Neural cell (in vitro differentiated cells): ENCODE measurements around the gene RILPL1. TPM values are rescaled to one million over a fixed set of nuclear protein-coding genes. Genes with fewer than 3 reads are reported as not detected.
"Not testable (repeated sequence)": the region's sequence is repeated elsewhere in the genome, so short reads cannot be mapped to it uniquely, and the experiment has no call there.

Experiments used
- H2AFZ ChIP-seq: fragments of 200-600, 300-800 bp; sonication (generic), shearing (Covaris generic); 2 replicates; pipeline ENCODE4 v1.6.0; 2014; ENCODE audit warnings: low read depth, mild to moderate bottlenecking, antibody characterized with exemption, low read length, moderate library complexity
- H3F3A ChIP-seq: fragments of 200-600 bp; shearing (Covaris generic); 2 replicates; pipeline ENCODE4 v1.6.1; 2016; ENCODE audit warnings: mild to moderate bottlenecking, moderate library complexity, mixed read lengths, antibody characterized with exemption, low read length; ENCODE audit not compliant: insufficient read depth, poor library complexity, severe bottlenecking
- H3K27ac ChIP-seq: fragments of 200-600, 300-800 bp; sonication (generic), shearing (Covaris generic); 2 replicates; pipeline ENCODE4 v1.5.1; 2014; ENCODE audit warnings: mild to moderate bottlenecking, low read length, moderate library complexity
- H3K27me3 ChIP-seq: fragments of 300-800, 200-600 bp; sonication (generic), shearing (Covaris generic); 2 replicates; pipeline ENCODE4 v1.6.0; 2014; ENCODE audit warnings: mild to moderate bottlenecking, low read depth, low read length, moderate library complexity; ENCODE audit not compliant: insufficient read depth
- H3K36me3 ChIP-seq: fragments of 300-800, 200-600 bp; sonication (generic), shearing (Covaris generic); 2 replicates; pipeline ENCODE4 v1.5.1; 2014; ENCODE audit warnings: mild to moderate bottlenecking, antibody characterized with exemption, low read length, moderate library complexity; ENCODE audit not compliant: insufficient read depth
- H3K4me2 ChIP-seq: fragments of 300-800, 200-600 bp; sonication (generic), shearing (Covaris generic); 2 replicates; pipeline ENCODE4 v1.6.0; 2014; ENCODE audit warnings: mild to moderate bottlenecking, low read length
- H3K4me3 ChIP-seq: fragments of 300-800, 200-600 bp; sonication (generic), shearing (Covaris generic); 2 replicates; pipeline ENCODE4 v1.5.1; 2014; ENCODE audit warnings: mild to moderate bottlenecking, low read length, moderate library complexity
- H3K79me2 ChIP-seq: fragments of 200-600 bp; shearing (Covaris generic); replicated peaks from 2 replicates; pipeline ENCODE4 v1.6.0; 2014; ENCODE audit warnings: mild to moderate bottlenecking, low read length, moderate library complexity; ENCODE audit not compliant: insufficient read depth
- H3K9ac ChIP-seq: fragments of 300-800, 200-600 bp; sonication (generic), shearing (Covaris generic); 2 replicates; pipeline ENCODE4 v1.6.1; 2016; ENCODE audit warnings: mild to moderate bottlenecking, low read length, mixed read lengths
- H3K9me2 ChIP-seq: fragments of 200-600 bp; shearing (Covaris generic); 2 replicates; pipeline ENCODE4 v1.6.1; 2016; ENCODE audit warnings: mild to moderate bottlenecking, low read length, mixed read lengths; ENCODE audit not compliant: insufficient read depth
- H3K9me3 ChIP-seq: fragments of 200-600, 300-800 bp; sonication (generic), shearing (Covaris generic); 2 replicates; pipeline ENCODE4 v1.6.1; 2016; ENCODE audit warnings: mild to moderate bottlenecking, mixed run types, low read length, moderate library complexity, mixed read lengths
- H4K20me1 ChIP-seq: fragments of 200-600 bp; shearing (Covaris generic); 2 replicates; pipeline ENCODE4 v1.6.1; 2016; ENCODE audit warnings: mild to moderate bottlenecking, mixed run types; ENCODE audit not compliant: insufficient read depth
- EP300 ChIP-seq: fragments of 450-650 bp; conservative IDR thresholded peaks from 2 replicates; pipeline ENCODE4 v1.6.1; 2014; ENCODE audit warnings: antibody characterized with exemption, mild to moderate bottlenecking, moderate library complexity; ENCODE audit not compliant: poor library complexity, severe bottlenecking
- EZH2 ChIP-seq: fragments of 200-600, 300-800 bp; shearing (Covaris generic), sonication (generic); IDR thresholded peaks from 2 replicates; pipeline ENCODE4 v1.6.1; 2014; ENCODE audit warnings: antibody characterized with exemption, low read length, borderline replicate concordance, mild to moderate bottlenecking; ENCODE audit not compliant: insufficient read depth, poor library complexity, severe bottlenecking
- MXI1 ChIP-seq: fragments of 450-650 bp; conservative IDR thresholded peaks from 2 replicates; pipeline ENCODE4 v1.6.1; 2014; ENCODE audit warnings: antibody characterized with exemption, mild to moderate bottlenecking; ENCODE audit not compliant: poor library complexity, severe bottlenecking
- POLR2AphosphoS5 ChIP-seq: IDR thresholded peaks from 2 replicates; pipeline ENCODE4 v1.6.1; 2012
- RAD21 ChIP-seq: fragments of 450-650 bp; conservative IDR thresholded peaks from 2 replicates; pipeline ENCODE4 v1.6.1; 2014; ENCODE audit warnings: antibody characterized with exemption, mild to moderate bottlenecking, moderate library complexity
- SMC3 ChIP-seq: fragments of 450-650 bp; conservative IDR thresholded peaks from 2 replicates; pipeline ENCODE4 v1.6.1; 2014; ENCODE audit warnings: antibody characterized with exemption, mild to moderate bottlenecking, moderate library complexity; ENCODE audit not compliant: poor library complexity
- TAF1 ChIP-seq: IDR thresholded peaks from 2 replicates; pipeline ENCODE4 v1.6.1; 2012; ENCODE audit warnings: low read depth
- polyA plus RNA-seq: library from polyadenylated mRNA; depleted of rRNA; stranded (reverse); fragments of >200 nt; gene quantifications from 2 replicates; pipeline ENCODE4 v1.2.3, GENCODE V29; 2014
- TF ChIP-seq, protein P1 (sequence below): IDR thresholded peaks from 2 replicates; pipeline ENCODE4 v1.6.1; 2012; ENCODE audit warnings: borderline replicate concordance
- TF ChIP-seq, protein P2 (sequence below): fragments of 450-650 bp; IDR thresholded peaks from 2 replicates; pipeline ENCODE4 v1.5.1; 2014; ENCODE audit warnings: antibody characterized with exemption, mild to moderate bottlenecking, moderate library complexity; ENCODE audit not compliant: poor library complexity, severe bottlenecking

The RILPL1 gene
- polyA plus RNA-seq, 1 donor from 2014 or later, result 1.4 TPM

DNA sequence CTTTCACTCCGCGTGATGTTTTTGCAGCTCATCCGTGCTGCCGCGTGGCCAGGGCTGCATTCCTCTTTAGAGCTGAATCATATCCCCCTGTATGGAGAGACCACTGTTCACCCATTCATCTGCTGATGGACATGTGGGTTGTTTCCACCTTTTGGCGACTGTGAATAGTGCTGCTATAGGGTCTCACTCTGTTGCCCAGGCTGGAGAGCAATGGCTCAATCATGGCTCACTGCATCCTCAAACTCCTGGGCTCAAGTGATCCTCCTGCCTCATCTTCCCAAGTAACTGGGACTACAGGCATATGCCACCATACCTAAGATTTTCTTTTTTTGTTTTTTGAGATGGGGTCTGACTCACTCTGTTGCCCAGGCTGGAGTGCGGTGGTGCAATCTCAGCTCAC is 36.5 kb downstream of the RILPL1 start:
- no peak overlapping the region for H3K4me2 ChIP-seq

DNA sequence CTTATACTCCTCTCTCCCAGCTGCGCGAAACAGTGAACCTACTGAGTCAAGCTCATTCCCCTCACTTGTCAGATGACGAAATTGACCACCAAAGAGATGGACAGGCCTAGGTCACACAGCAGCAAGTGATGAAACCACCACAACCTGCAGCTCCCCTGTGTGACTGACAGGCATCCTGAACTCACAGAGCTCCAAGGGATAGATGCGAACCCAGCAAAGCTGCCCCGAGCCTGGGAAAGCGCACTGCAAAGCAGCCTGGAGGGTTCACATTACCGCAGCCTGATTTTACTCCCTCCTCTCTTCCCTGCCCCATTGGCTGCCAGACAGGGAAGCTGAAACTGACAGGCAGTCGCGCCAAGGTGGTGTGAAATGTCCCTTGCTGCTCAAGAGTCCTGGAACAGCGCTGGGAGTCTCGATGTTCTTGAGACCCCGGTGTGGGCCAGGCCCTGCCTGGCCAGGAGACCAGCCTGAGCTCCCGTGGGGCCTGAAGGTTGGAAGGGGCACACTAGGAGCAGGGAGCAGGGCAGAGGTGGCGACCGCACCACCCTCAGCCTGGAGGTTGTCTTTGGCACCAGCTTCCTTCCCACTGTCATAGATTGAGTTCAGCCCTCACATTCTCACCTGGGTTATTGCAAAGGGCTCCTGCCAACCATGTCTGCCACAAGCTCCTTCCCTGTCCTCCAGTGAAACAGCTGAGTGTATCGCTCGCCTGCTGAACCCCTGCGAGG is 39.2 kb downstream of the RILPL1 start:
- Histone ChIP-seq H3K9me3 (no peaks in the 10 kb centered on the region), H2AFZ (no peak overlapping the region), H3F3A (no peaks in the 10 kb centered on the region), H3K27ac (no peak overlapping the region), H3K4me3 (no peak overlapping the region), H4K20me1 (no peaks in the 10 kb centered on the region), H3K9me2 (no peaks in the 10 kb centered on the region), H3K9ac (no peak overlapping the region), H3K27me3 (no peaks in the 10 kb centered on the region), H3K79me2 (no peaks in the 10 kb centered on the region), H3K36me3 (no peaks in the 10 kb centered on the region), H3K4me2 (no peak overlapping the region)
- TF ChIP-seq MXI1, result no peak
- TF ChIP-seq TAF1, result no peak
- no peak for TF ChIP-seq EP300
- no peak for TF ChIP-seq SMC3
- TF ChIP-seq POLR2AphosphoS5, result no peak
- TF ChIP-seq, protein P1, sequence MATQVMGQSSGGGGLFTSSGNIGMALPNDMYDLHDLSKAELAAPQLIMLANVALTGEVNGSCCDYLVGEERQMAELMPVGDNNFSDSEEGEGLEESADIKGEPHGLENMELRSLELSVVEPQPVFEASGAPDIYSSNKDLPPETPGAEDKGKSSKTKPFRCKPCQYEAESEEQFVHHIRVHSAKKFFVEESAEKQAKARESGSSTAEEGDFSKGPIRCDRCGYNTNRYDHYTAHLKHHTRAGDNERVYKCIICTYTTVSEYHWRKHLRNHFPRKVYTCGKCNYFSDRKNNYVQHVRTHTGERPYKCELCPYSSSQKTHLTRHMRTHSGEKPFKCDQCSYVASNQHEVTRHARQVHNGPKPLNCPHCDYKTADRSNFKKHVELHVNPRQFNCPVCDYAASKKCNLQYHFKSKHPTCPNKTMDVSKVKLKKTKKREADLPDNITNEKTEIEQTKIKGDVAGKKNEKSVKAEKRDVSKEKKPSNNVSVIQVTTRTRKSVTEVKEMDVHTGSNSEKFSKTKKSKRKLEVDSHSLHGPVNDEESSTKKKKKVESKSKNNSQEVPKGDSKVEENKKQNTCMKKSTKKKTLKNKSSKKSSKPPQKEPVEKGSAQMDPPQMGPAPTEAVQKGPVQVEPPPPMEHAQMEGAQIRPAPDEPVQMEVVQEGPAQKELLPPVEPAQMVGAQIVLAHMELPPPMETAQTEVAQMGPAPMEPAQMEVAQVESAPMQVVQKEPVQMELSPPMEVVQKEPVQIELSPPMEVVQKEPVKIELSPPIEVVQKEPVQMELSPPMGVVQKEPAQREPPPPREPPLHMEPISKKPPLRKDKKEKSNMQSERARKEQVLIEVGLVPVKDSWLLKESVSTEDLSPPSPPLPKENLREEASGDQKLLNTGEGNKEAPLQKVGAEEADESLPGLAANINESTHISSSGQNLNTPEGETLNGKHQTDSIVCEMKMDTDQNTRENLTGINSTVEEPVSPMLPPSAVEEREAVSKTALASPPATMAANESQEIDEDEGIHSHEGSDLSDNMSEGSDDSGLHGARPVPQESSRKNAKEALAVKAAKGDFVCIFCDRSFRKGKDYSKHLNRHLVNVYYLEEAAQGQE, result no peak
- TF ChIP-seq, protein P2, sequence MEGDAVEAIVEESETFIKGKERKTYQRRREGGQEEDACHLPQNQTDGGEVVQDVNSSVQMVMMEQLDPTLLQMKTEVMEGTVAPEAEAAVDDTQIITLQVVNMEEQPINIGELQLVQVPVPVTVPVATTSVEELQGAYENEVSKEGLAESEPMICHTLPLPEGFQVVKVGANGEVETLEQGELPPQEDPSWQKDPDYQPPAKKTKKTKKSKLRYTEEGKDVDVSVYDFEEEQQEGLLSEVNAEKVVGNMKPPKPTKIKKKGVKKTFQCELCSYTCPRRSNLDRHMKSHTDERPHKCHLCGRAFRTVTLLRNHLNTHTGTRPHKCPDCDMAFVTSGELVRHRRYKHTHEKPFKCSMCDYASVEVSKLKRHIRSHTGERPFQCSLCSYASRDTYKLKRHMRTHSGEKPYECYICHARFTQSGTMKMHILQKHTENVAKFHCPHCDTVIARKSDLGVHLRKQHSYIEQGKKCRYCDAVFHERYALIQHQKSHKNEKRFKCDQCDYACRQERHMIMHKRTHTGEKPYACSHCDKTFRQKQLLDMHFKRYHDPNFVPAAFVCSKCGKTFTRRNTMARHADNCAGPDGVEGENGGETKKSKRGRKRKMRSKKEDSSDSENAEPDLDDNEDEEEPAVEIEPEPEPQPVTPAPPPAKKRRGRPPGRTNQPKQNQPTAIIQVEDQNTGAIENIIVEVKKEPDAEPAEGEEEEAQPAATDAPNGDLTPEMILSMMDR, result no peak
- no peak for TF ChIP-seq RAD21
- TF ChIP-seq EZH2, result no peak

More for the DNA sequence above, 36.5 kb downstream of the RILPL1 start:
- Histone ChIP-seq H3K27me3 (no peaks in the 10 kb centered on the region), H4K20me1 (no peaks in the 10 kb centered on the region), H3K4me3 (no peak overlapping the region), H3K79me2 (no peaks in the 10 kb centered on the region), H3K27ac (no peak overlapping the region), H3F3A (no peaks in the 10 kb centered on the region), H3K9me3 (no peaks in the 10 kb centered on the region), H2AFZ (no peak overlapping the region), H3K36me3 (no peaks in the 10 kb centered on the region), H3K9ac (no peak overlapping the region), H3K9me2 (no peaks in the 10 kb centered on the region)
- TF ChIP-seq POLR2AphosphoS5, result no peak
- TF ChIP-seq, protein P1, result no peak
- TF ChIP-seq MXI1, result no peak
- no peak for TF ChIP-seq EZH2

DNA sequence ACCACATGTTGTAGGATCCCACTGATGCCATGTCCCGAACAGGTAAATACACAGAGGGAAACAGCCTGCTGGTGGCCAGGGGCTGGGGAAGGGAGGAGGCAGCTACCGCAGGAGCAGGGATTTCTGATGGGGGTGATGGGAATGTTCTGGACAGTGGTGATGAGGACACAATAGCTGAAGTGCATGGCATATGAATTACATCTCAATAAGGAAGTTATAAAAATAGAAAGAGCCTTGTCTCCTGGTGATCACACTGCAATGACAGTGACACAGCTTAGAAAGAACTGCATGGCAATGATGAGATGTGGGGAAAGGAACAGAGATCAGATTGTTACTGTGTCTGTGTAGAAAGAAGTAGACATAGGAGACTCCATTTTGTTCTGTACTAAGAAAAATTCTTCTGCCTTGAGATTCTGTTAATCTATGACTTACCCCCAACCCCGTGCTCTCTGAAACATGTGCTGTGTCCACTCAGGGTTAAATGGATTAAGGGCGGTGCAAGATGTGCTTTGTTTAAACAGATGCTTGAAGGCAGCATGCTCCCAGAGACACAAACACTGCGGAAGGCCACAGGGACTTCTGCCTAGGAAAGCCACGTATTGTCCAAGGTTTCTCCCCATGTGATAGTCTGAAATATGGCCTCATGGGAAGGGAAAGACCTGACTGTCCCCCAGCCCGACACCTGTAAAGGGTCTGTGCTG is 41.0 kb downstream of the RILPL1 start:
- not testable (repeated sequence) for H3K79me2 ChIP-seq, H3K4me2 ChIP-seq, H2AFZ ChIP-seq, H3K4me3 ChIP-seq, H3K9me2 ChIP-seq, H3K9me3 ChIP-seq, H3K36me3 ChIP-seq, H3K9ac ChIP-seq, H4K20me1 ChIP-seq, H3F3A ChIP-seq, H3K27ac ChIP-seq, H3K27me3 ChIP-seq
